ENCODE measurements around the gene PPM1H. TPM values are rescaled to one million over a fixed set of nuclear protein-coding genes. Genes with fewer than 3 reads are reported as not detected.
A peak's percentile ranks its signal among the peaks of the same experiment; 100 is the strongest.

Gene PPM1H
- polyA plus RNA-seq, 1 of the 3 experiments (the other 2 are of a cell fraction) = 0.13 TPM

- Histone ChIP-seq H3K4me3 (ENCODE audit: low read depth in 2 of 2, low read length in 1 of 2) (no peak overlapping the region), H3K4me1 (ENCODE audit: control insufficient read depth in 1 of 2, insufficient read depth in 2 of 2, low read depth in 1 of 2, low read length in 1 of 2) (no peaks in the 10 kb centered on the region), H3K79me2 (ENCODE audit: insufficient read depth) (no peaks in the 10 kb centered on the region), H3K27ac (ENCODE audit: low read depth in 2 of 2, low read length in 1 of 2) (no peak overlapping the region), H3K9me3 (no peaks in the 10 kb centered on the region), H3F3A (replicated peaks; ENCODE audit: insufficient read depth) (peaks cover 7% of the 10 kb centered on the region), H3K4me2 (no peak overlapping the region), H3K36me3 (replicated peaks in 1 of 2; ENCODE audit: control insufficient read depth in 1 of 2, insufficient read depth in 2 of 2, low read length in 1 of 2) (no peaks in the 10 kb centered on the region), H3K9me2 (no peaks in the 10 kb centered on the region), H3K9ac (no peak overlapping the region), H3K27me3 (ENCODE audit: insufficient read depth) (no peaks in the 10 kb centered on the region), H4K20me1 (ENCODE audit: insufficient read depth) (no peaks in the 10 kb centered on the region), H2AFZ (ENCODE audit: low read depth) (no peak overlapping the region)
- no peak for TF ChIP-seq POLR2AphosphoS5 (IDR thresholded peaks at IDR 0.05; ENCODE audit: low read depth, low read length)
- 0 out of 2 replicates have a peak, but pooled peaks have one; percentile 12 for TF ChIP-seq MEF2A (IDR thresholded peaks at IDR 0.05; ENCODE audit: borderline replicate concordance, low read depth)
- no peak for TF ChIP-seq FOXM1 (IDR thresholded peaks at IDR 0.05; ENCODE audit: low read depth)
- 0 out of 2 replicates have a peak, but pooled peaks have one; percentile 43 for TF ChIP-seq JUND (IDR thresholded peaks at IDR 0.05)
- TF ChIP-seq SMC3 (IDR thresholded peaks at IDR 0.05; ENCODE audit: low read depth, low read length) = no peak
- TF ChIP-seq TEAD4 (IDR thresholded peaks at IDR 0.05; ENCODE audit: borderline replicate concordance, insufficient read depth) = no peak; the same call in 1 of the 2 replicates
- peak; percentile 57 for TF ChIP-seq PBX3 (IDR thresholded peaks at IDR 0.05)
- TF ChIP-seq CTCF (IDR thresholded peaks at IDR 0.05) = 0 out of 2 replicates have a peak, but pooled peaks have one; percentile 7
- peak; percentile 48; the same call in 1 of the 2 replicates for TF ChIP-seq FOSL2 (IDR thresholded peaks at IDR 0.05; ENCODE audit: borderline replicate concordance, low read depth)
- no peak for TF ChIP-seq SIN3A (IDR thresholded peaks at IDR 0.05; ENCODE audit: borderline replicate concordance, low read depth, low read length)
- POLR2A ChIA-PET = no interaction called here
- DNase-seq = no peak
- 9% methylated on average over 2 of the region's 2 CpGs for WGBS (ENCODE audit: low lambda C conversion rate)
- CTCF ChIA-PET = interaction anchor here (1.9 kb wide), 1 partner anchor 35 kb away, joined by 8 read pairs; no protein-coding TSS in a partner anchor
Measured at GRCh38 chr12:62848418-62848817, 86.5 kb downstream of the PPM1H start.

GRCh38 chr12:62847709-62848108 lies 87.2 kb downstream of the PPM1H start:
- Histone ChIP-seq H3K9me2 (no peaks in the 10 kb centered on the region), H3F3A (replicated peaks; ENCODE audit: insufficient read depth) (peaks cover 7% of the 10 kb centered on the region), H3K4me2 (no peak overlapping the region), H3K27ac (ENCODE audit: low read depth in 2 of 2, low read length in 1 of 2) (no peak overlapping the region), H3K27me3 (ENCODE audit: insufficient read depth) (no peaks in the 10 kb centered on the region), H4K20me1 (ENCODE audit: insufficient read depth) (no peaks in the 10 kb centered on the region), H3K9me3 (no peaks in the 10 kb centered on the region), H3K4me1 (ENCODE audit: control insufficient read depth in 1 of 2, insufficient read depth in 2 of 2, low read depth in 1 of 2, low read length in 1 of 2) (no peaks in the 10 kb centered on the region), H2AFZ (ENCODE audit: low read depth) (no peak overlapping the region), H3K36me3 (replicated peaks in 1 of 2; ENCODE audit: control insufficient read depth in 1 of 2, insufficient read depth in 2 of 2, low read length in 1 of 2) (no peaks in the 10 kb centered on the region), H3K4me3 (ENCODE audit: low read depth in 2 of 2, low read length in 1 of 2) (no peak overlapping the region), H3K9ac (no peak overlapping the region), H3K79me2 (ENCODE audit: insufficient read depth) (no peaks in the 10 kb centered on the region)
- WGBS (ENCODE audit: low lambda C conversion rate) = 66% methylated on average over 2 of the region's 2 CpGs
- no peak for TF ChIP-seq NFIC (IDR thresholded peaks at IDR 0.05; ENCODE audit: borderline replicate concordance)
- no peak for TF ChIP-seq NRF1 (IDR thresholded peaks at IDR 0.05; ENCODE audit: low read depth, low read length)
- TF ChIP-seq YY1 (IDR thresholded peaks at IDR 0.05; ENCODE audit: low read depth) = no peak
- no peak for TF ChIP-seq TEAD4 (IDR thresholded peaks at IDR 0.05; ENCODE audit: borderline replicate concordance, insufficient read depth)
- no peak for TF ChIP-seq POLR2AphosphoS5 (IDR thresholded peaks at IDR 0.05; ENCODE audit: low read depth, low read length)
- no peak for TF ChIP-seq CTCF (IDR thresholded peaks at IDR 0.05)
- DNase-seq = no peak
- ChIA-PET POLR2A (no interaction called here), CTCF (interaction anchor here (0.7 to 1.9 kb wide), 2 partner anchors 34 to 588 kb away, joined by 3 to 8 read pairs; no protein-coding TSS in a partner anchor)
